ENCODE measurements around the gene WEE2. TPM values are rescaled to one million over a fixed set of nuclear protein-coding genes. Genes with fewer than 3 reads are reported as not detected.
"Not testable (repeated sequence)": the region's sequence is repeated elsewhere in the genome, so short reads cannot be mapped to it uniquely, and the experiment has no call there.

The WEE2 gene
- total RNA-seq, 2 donors from 2014 or later = not detected

DNA sequence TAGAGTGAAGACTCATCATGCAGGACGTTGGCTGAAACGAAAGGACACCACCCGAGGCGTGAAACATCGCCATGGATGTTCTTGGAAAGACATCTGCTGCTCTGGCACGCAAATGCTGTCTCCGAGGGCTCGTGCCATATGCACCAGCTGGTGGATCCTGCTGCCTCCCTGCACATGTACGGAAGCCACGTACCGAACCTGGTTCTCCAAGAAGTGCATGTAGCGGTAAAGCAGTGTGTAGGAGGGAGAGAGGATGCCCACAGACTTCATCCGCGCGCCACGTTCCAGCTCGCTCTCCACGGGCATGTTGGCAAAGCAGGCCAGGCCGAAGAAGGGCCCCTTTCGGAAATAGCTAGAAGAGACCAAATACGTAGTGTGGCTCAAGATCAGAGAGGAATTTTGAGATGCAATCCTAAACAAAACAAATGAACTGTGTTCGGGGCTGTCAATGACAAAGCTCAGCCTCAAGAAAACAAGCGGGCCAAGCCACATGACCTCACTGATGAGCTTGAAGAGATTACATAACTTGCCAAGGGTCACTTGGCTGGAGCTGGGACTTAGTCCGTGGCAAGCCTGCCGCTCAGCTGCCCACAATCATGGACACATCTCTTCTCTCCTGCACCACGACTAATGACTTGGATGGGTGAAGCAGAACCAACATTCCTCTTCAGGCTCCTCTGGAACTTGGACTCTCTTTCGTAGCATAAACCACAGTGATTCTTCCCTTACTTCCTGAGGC, 22.7 kb upstream of the WEE2 start:
- H3K27ac Mint-ChIP-seq = no peak overlapping the region
- peaks cover 0 to 4% of the 10 kb centered on the region in 2 donors for H3K9me3 Mint-ChIP-seq
- DNase-seq (ENCODE audit: low spot score in 2 of 2) = no peak
- no peak for ATAC-seq
- H3K36me3 Mint-ChIP-seq = peaks cover 5 to 7% of the 10 kb centered on the region in 2 donors

DNA sequence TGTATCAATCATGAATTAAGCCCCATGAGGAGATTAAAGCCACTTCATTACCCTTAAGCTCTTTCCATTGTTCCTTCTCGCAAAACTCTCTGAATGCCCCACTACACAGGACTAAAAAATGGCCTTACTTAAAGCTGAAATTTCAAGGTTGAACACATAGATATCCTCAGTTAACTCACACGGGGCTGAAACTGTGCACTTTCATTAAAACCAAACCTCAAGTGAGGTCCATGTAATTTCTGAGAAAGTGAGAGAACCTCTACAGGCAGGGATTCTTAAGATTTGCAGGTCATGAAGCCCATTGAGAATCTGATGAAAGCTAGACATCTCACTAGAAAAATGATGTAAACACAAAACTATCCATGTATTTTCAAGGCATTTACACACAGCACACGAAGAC, 22.1 kb upstream of the WEE2 start:
- peaks cover 1 to 5% of the 10 kb centered on the region in 2 donors for H3K36me3 Mint-ChIP-seq
- peaks cover 0 to 4% of the 10 kb centered on the region in 2 donors for H3K9me3 Mint-ChIP-seq
- H3K27ac Mint-ChIP-seq = peak overlapping the region in 1 of 2 donors; percentile 11
- DNase-seq (ENCODE audit: low spot score in 2 of 2) (no peak), ATAC-seq (no peak)

DNA sequence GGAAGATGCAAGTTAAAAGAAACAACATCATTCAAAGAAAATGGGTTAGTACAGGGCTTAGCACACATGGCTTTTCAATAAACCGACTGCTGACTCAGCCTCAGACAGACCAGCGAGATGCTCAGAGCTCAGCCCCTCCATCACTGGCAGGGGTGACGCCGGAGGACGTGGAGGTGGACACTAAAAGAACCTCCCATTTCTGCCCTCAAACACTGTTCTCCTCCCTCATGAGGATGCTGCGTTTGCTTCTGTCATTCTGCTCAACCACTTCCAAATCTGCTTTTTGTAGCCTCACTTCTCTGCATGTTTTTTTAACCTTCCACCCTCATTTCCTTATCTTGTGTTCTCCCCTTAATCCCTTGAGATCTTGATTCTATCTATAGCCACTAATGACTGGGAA, 21.5 kb upstream of the WEE2 start:
- Mint-ChIP-seq H3K36me3 (peaks cover 0 to 5% of the 10 kb centered on the region in 2 donors), H3K27ac (no peak overlapping the region), H3K9me3 (peaks cover 0 to 4% of the 10 kb centered on the region in 2 donors)
- no peak for DNase-seq (ENCODE audit: low spot score in 2 of 2)
- no peak for ATAC-seq

DNA sequence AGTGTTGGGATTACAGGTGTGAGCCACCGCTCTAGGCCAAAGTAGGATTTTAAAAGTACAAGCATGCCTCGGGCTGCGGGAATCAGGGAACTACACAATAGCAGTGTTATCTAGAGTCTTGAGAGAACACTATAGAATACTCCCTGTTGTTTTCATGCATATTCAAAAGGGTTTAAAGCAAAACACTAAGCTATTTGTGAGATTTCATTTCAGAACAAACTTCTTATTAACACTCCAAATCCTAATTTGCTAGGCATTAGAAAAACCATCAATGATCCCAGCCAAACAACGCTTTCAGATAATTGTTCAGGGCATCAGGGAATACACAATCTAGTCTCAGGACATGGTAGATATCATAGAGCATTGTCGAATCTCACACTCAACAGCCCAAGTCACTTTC, 20.1 kb upstream of the WEE2 start:
- DNase-seq (ENCODE audit: low spot score in 2 of 2) (no peak), ATAC-seq (no peak)
- Mint-ChIP-seq H3K9me3 (peaks cover 0 to 4% of the 10 kb centered on the region in 2 donors), H3K36me3 (peaks cover 0 to 5% of the 10 kb centered on the region in 2 donors), H3K27ac (no peak overlapping the region)

DNA sequence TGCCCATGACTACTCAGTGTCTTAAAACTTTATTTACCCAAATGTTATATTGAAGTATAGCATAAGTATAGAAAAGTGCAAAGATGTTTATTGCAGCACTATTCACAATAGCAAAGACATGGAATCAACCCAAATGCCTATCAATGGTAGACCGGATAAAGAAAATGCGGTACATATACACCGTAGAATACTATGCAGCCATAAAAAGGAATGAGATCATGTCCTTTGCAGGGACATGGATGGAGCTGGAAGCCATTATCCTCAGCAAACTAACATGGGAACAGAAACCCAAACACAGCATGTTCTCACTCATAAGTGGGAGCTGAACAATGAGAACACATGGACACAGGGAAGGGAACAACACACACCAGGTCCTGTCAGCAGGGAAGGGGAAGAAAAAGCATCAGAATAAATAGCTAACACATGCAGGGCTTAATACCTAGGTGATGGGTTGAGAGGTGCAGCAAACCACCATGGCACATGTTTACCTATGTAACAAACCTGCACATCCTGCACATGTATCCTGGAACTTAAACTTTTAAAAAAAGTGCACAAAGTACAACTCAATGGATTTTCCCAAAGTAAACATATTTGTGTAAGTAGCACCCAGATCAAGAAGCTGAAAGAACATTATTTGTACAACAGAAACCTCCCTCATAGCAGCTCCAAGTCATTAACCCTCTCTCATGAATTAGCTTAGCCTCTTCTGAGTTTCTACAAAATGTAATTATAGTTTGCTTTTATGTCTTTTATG, 18.9 kb upstream of the WEE2 start:
- not testable (repeated sequence) for H3K36me3 Mint-ChIP-seq; H3K9me3 Mint-ChIP-seq; H3K27ac Mint-ChIP-seq; DNase-seq (ENCODE audit: low spot score in 2 of 2); ATAC-seq

DNA sequence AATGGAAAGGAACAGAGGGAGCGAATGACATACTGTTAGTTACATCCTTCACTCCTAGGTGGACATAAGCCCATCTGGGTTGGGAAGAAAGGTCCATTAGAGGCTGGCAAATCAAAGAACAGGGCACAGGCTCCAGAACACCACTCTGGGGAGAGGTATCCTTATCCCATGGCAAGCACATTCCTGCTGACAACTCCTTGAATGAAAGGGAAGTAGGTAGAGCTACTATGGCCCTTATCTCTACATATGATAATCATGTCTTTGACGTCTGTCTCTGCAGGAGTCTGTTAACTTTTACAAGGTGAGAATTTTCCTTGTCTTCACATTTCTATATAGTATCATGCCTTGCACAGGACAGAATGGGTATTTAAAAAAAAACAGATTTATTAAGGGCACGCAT, 16.6 kb upstream of the WEE2 start:
- ATAC-seq = no peak
- DNase-seq (ENCODE audit: low spot score in 2 of 2) = no peak
- H3K27ac Mint-ChIP-seq = no peak overlapping the region
- H3K9me3 Mint-ChIP-seq = peaks cover 0 to 4% of the 10 kb centered on the region in 2 donors
- peaks cover 0 to 4% of the 10 kb centered on the region in 2 donors for H3K36me3 Mint-ChIP-seq

DNA sequence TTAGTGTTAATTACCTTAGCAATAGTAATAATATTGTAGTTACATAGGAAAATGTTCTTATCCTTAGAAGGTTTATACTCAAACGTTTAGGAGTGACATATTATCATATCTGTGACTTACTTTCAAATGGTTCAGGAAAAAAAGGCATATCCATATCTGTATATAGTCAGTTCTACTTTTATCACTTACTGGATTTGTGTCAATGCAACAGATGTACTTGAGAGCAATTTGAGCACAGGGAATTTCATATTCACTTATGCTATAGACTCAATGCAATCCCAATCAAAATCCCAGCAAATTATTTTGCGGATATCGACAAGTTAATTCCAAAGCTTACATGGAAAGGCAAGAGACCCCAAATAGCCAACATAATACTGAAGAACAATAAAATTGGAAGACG, 16.2 kb upstream of the WEE2 start:
- DNase-seq (ENCODE audit: low spot score in 2 of 2) = no peak
- ATAC-seq = no peak
- Mint-ChIP-seq H3K9me3 (peaks cover 0 to 4% of the 10 kb centered on the region in 2 donors), H3K27ac (no peak overlapping the region), H3K36me3 (peaks cover 0 to 6% of the 10 kb centered on the region in 2 donors)

DNA sequence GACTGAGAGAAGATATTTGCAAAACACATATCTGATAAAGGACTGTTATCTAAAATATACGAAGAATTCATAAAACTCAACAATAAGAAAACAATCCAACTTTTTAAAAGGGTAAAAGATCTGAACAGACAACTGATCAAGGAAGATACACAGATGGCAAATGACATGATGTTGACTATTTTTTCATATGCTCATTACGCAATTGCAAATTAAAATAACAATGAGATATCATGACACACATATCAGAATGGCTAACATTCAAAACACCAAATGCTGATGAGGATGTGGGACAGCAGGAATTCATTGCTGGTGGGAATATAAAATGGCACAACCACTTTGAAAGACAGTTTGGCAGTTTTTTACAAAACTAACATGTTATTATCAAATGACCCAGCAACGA, 15.1 kb upstream of the WEE2 start:
- Mint-ChIP-seq H3K36me3 (peaks cover 0 to 6% of the 10 kb centered on the region in 2 donors), H3K9me3 (peaks cover 0 to 4% of the 10 kb centered on the region in 2 donors), H3K27ac (no peak overlapping the region)
- no peak for ATAC-seq
- no peak for DNase-seq (ENCODE audit: low spot score in 2 of 2)

DNA sequence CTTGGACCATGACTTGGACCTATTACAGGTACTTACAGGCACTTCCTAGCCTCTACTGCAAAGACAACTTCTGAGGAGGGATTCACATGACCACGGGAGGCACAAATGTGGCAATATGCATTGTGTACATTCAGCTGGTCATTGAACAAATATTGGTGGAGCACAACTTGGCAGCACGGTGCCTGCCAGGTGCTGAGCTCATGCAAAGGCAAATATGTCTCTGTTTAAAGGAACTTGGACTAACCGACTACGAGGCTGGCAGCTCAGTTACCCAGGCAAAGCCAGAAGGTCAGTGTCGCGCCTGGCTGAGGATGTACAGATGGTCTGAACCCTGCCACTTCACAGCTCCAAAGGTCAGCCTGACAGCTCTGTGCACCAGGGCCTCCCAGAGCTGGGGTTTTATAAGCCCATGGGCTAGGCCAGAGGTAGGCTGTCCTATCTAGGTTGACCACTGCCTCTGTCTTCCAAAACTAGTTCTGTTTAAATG, 12.3 kb upstream of the WEE2 start:
- H3K9me3 Mint-ChIP-seq = no peaks in the 10 kb centered on the region
- no peak overlapping the region for H3K27ac Mint-ChIP-seq
- DNase-seq (ENCODE audit: low spot score in 2 of 2) (no peak), ATAC-seq (no peak)
- peaks cover 0 to 6% of the 10 kb centered on the region in 2 donors for H3K36me3 Mint-ChIP-seq

DNA sequence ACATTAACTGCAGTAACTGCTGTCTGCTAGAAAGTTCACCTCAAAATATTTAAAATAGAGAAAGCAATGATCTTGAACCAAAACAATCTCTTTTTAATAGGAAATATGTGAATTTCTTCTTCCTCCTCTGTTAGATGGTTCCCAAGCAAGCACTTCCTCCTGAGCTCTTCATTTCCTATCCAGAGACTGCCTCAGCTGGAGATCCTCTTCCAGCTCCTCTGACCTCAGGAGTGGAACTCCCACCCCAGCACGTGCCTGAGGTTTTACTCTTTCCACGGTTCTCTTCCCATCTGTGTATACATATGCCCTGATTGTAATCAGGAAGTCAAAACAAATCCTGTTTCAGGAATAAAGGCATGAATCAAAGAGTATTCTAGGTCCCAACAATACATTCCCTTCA, 11.8 kb upstream of the WEE2 start:
- H3K36me3 Mint-ChIP-seq = peaks cover 0 to 6% of the 10 kb centered on the region in 2 donors
- H3K27ac Mint-ChIP-seq = no peak overlapping the region
- no peaks in the 10 kb centered on the region for H3K9me3 Mint-ChIP-seq
- ATAC-seq (no peak), DNase-seq (ENCODE audit: low spot score in 2 of 2) (no peak)

DNA sequence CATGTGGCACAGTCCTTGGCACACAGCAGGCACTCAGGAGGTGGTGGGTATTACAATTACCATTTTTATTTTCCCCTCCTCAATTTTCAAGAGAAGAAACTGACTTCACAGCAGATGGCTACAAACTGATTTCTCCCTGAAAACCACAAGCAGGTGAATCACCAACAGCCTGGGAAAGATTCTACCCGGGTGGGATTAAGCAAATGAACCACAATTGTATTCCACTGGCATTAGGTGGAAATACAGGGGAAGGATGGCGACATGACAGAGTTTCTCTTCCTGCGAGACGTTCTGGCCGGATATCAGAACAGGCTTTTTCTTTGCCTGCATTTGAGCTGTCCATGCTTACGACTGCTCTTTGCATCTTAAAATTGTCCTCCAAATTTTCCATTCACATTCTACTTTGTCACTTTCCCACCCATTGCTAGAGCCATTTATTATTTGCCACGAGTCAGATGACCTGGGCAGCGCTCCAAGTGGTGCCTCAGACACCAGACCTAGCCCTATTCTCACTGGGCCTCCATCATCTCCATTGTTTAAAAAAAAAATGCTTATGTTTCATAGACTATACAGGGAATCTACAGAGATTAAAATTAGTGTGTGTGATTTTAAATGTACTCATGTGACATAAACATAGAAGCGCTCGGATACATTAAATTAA, 10.8 kb upstream of the WEE2 start:
- ATAC-seq (no peak), DNase-seq (ENCODE audit: low spot score in 2 of 2) (no peak)
- Mint-ChIP-seq H3K36me3 (peaks cover 0 to 6% of the 10 kb centered on the region in 2 donors), H3K9me3 (no peaks in the 10 kb centered on the region), H3K27ac (no peak overlapping the region)

DNA sequence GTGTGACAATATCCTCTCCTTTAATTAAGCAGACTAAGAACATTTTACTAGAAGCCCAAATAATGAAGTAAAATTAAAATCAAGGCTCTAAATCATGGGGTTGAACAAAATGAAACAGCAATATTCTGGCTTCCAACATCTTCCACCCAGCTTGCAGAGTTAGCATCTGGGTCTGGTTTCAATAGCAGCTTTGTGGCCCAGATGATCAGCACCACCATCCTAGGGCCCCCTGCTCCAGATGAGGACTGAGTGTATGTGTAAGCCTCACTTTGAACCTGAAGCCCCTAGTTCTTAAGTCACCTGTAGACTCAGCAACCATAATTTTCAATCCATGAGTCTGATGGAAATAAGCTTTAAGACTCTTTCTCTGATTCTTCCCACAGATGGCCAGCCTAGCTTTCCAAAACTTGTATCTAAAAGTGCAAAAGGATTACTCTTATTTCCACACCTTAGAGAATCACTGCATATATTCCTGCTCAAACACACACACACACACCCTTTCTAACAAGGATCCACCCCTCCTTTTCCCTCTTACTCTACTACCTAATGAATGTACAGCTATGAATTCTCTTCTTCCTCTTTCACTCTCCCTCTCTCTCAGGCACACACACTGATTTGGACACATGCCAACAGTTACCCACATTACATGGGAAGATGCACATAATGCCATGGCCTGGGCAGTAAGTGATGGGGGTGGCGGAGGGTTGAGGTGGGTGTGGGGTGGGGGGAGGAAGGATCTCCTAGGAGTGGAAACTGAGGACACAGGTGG, 9.7 kb upstream of the WEE2 start:
- no peak overlapping the region for H3K27ac Mint-ChIP-seq
- H3K9me3 Mint-ChIP-seq = no peaks in the 10 kb centered on the region
- ATAC-seq (no peak), DNase-seq (ENCODE audit: low spot score in 2 of 2) (no peak)
- H3K36me3 Mint-ChIP-seq = peaks cover 0 to 6% of the 10 kb centered on the region in 2 donors

DNA sequence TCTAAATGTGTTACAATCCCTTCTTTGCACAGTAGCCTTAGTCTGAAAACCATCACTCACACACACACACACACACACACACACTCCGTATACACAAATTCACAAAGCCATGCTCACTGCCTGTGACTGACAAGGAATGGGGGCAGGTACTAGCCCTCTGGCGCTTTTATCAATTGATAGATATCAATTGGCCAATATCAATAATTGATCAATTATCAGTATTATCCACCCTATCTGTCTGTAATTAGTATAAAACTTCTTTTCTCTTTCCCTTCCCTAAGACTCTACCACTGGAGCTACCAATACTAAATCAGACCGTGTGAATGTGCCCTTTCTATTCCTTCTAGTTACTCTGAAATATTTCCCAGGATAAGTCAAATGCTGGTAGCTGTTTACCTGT, 8.3 kb upstream of the WEE2 start:
- Mint-ChIP-seq H3K9me3 (no peaks in the 10 kb centered on the region), H3K27ac (no peak overlapping the region), H3K36me3 (peaks cover 0 to 6% of the 10 kb centered on the region in 2 donors)
- ATAC-seq = no peak
- DNase-seq (ENCODE audit: low spot score in 2 of 2) = no peak

DNA sequence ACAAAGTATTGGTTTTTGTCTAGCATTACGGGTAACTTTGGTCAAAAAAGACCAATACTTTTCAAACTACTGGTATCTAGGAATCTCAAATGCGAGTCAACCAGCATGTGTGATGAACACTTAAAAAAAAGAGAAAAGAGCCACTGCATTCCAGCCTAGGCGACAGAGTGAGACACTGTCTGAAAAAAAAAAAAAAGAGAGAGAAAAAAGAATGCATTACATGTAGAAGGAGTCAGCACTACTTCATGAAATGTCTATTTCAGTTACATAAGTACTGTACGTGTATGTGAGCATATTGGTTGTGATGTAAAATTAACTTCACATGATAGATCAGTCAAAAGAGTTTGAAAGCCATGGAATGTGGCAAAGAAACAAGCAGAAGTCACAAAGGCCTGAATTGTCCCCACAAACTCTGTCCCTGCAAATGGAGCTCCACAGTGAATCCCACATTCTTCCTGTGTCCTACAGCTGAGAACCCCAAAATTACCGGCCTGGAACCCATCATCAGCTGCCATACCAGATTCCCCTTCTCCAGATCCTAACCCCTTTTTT, 7.8 kb upstream of the WEE2 start:
- Mint-ChIP-seq H3K36me3 (peaks cover 0 to 6% of the 10 kb centered on the region in 2 donors), H3K9me3 (no peaks in the 10 kb centered on the region), H3K27ac (peak overlapping the region in 1 of 2 donors; percentile 36)

DNA sequence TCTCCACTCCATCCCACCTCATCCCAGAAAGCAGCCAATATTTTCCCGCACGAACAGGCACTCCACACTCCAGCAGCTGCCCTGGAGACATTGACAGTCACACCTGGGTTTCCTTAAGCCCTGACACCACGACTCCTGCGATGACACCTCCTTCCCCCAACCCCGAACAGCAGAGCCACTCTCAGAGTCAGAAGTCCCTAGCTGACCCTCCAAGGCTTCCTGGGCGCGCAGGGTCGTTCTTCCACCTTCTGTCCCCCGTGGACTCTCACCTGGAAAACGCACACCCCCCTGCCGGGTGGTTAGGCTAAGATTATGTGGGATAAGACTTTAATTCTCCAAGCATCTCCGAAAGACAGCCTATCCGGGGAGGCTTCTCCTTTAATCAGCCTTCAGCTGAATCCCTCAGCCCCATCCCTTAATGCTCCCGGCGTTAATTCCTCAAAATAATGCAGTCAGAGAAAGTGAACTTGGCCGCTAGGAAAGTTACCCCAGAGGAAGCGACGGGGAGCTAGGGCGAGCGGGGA, 7.2 kb upstream of the WEE2 start:
- peak overlapping the region; percentile 36 to 40 for H3K27ac Mint-ChIP-seq
- peaks cover 0 to 6% of the 10 kb centered on the region in 2 donors for H3K36me3 Mint-ChIP-seq
- H3K9me3 Mint-ChIP-seq = no peaks in the 10 kb centered on the region
- no peak for ATAC-seq
- DNase-seq (ENCODE audit: low spot score in 2 of 2) = no peak

More for the DNA sequence above, 7.8 kb upstream of the WEE2 start:
- no peak for ATAC-seq
- DNase-seq (ENCODE audit: low spot score in 2 of 2) = no peak

DNA sequence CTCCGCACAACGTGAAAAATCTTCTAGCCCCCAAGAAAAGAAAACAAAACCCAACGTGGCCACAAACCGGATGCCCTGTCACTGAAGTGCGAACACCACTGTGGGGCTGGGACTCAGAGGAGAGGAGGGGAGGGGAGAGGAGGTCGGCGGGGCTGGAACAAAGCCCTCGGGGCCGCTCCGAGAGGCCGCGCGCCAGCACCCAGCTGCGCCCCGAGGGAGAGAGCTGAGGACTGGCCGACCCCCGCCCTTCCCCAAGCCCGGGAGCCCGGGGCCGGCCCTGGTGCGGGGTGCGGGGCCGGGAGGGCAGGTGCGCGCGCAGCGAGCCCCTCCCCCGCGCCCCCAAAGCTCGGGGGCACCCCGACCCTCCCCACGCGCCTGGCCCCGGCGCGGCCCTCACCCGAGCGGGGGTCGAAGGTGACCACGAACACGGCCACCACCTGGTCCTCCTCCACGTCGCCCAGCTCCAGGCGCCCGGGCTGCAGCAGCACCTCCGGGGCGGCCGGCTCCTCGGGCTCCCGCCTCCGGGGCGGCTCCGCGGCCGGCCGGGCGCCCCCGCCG, 6.6 kb upstream of the WEE2 start:
- ATAC-seq = peak; percentile 88 to 90
- H3K36me3 Mint-ChIP-seq = peaks cover 0 to 2% of the 10 kb centered on the region in 2 donors
- peak overlapping the region in 1 of 2 donors; percentile 24 for H3K27ac Mint-ChIP-seq
- no peaks in the 10 kb centered on the region for H3K9me3 Mint-ChIP-seq
- DNase-seq (ENCODE audit: low spot score in 2 of 2) = peak; percentile 60 to 69

Measured in activated naive CD4-positive, alpha-beta T cell treated with anti-CD3 and anti-CD28 coated beads, Interleukin-2, amount 50 U/mL, for 72 hours (primary cell).